ENCODE measurements around the gene RAMP3. TPM values are rescaled to one million over a fixed set of nuclear protein-coding genes. Genes with fewer than 3 reads are reported as not detected.
A peak's percentile ranks its signal among the peaks of the same experiment; 100 is the strongest.

The RAMP3 gene
- total and polyA plus RNA-seq, 11 donors = 19.2 to 107 (median 38.9) TPM

- WGBS, 4 donors = 88 to 92% (median 90%) methylated on average over 11 to 13 of the region's 13 CpGs
- DNase-seq (no peak), ATAC-seq (peak in 1 of 4 donors; percentile 9)
- no peak overlapping the region for H3K27ac ChIP-seq
- TF ChIP-seq POLR2A (IDR thresholded peaks at IDR 0.05) (no peak), CTCF (IDR thresholded peaks at IDR 0.05) (no peak)
- intact Hi-C loops (cut with DNase I) = no loop called here
- H3K4me1 ChIP-seq = peaks cover 0 to 9% (median 2%) of the 10 kb centered on the region in 12 donors
- no peak overlapping the region for H3K4me3 ChIP-seq
- H3K27me3 ChIP-seq = peaks cover 0 to 9% (median 0%) of the 10 kb centered on the region in 9 donors
- H3K36me3 ChIP-seq = no peaks in the 10 kb centered on the region
- no peaks in the 10 kb centered on the region for H3K9me3 ChIP-seq
Measured at GRCh38 chr7:45223728-45224630, 66.4 kb downstream of the RAMP3 start.

- Histone ChIP-seq H3K9me3 (no peaks in the 10 kb centered on the region), H3K4me1 (peaks cover 0 to 14% (median 10%) of the 10 kb centered on the region in 12 donors), H3K27ac (no peak overlapping the region), H3K36me3 (no peaks in the 10 kb centered on the region), H3K27me3 (peaks cover 0 to 5% (median 0%) of the 10 kb centered on the region in 9 donors), H3K4me3 (no peak overlapping the region)
- intact Hi-C loops (cut with DNase I) = no loop called here
- TF ChIP-seq POLR2A (IDR thresholded peaks at IDR 0.05) (no peak), CTCF (IDR thresholded peaks at IDR 0.05) (no peak)
- WGBS, 4 donors = 7 to 27% (median 22%) methylated on average over 2 to 3 of the region's 3 CpGs
- DNase-seq (no peak), ATAC-seq (peak in 3 of 4 donors; percentile 11 to 23 (median 15))
Measured at GRCh38 chr7:45224832-45225231, 67.2 kb downstream of the RAMP3 start.

- peaks cover 0 to 17% (median 11%) of the 10 kb centered on the region in 12 donors for H3K4me1 ChIP-seq
- H3K36me3 ChIP-seq = no peaks in the 10 kb centered on the region
- H3K9me3 ChIP-seq = no peaks in the 10 kb centered on the region
- no peak for ATAC-seq
- TF ChIP-seq CTCF (IDR thresholded peaks at IDR 0.05) = no peak
- no peak for TF ChIP-seq POLR2A (IDR thresholded peaks at IDR 0.05)
- no peak for DNase-seq
- H3K27ac ChIP-seq = no peak overlapping the region
- H3K27me3 ChIP-seq = peaks cover 0 to 3% (median 0%) of the 10 kb centered on the region in 9 donors
- no peak overlapping the region for H3K4me3 ChIP-seq
- WGBS, 4 donors = 72 to 86% (median 80%) methylated on average over 9 of the region's 9 CpGs
- intact Hi-C loops (cut with DNase I) = no loop called here
Measured at GRCh38 chr7:45225311-45225947, 67.8 kb downstream of the RAMP3 start.

- TF ChIP-seq CTCF (IDR thresholded peaks at IDR 0.05) = no peak
- no peak for DNase-seq
- intact Hi-C loops (cut with DNase I) = no loop called here
- H3K27me3 ChIP-seq = peaks cover 0 to 3% (median 0%) of the 10 kb centered on the region in 9 donors
- 48 to 55% (median 49%) methylated on average over 2 of the region's 2 CpGs; no CpG with 5 or more reads in 1 of the 4 donors for WGBS, 4 donors
- no peak for ATAC-seq
- H3K4me1 ChIP-seq = peaks cover 0 to 19% (median 11%) of the 10 kb centered on the region in 12 donors
- no peak overlapping the region for H3K4me3 ChIP-seq
- H3K27ac ChIP-seq = no peak overlapping the region
- H3K9me3 ChIP-seq = no peaks in the 10 kb centered on the region
- no peaks in the 10 kb centered on the region for H3K36me3 ChIP-seq
Measured at GRCh38 chr7:45225948-45226335, 68.4 kb downstream of the RAMP3 start.
